Rectal smooth muscle tissue (tissue), 1 donor: ENCODE data around the gene CIROP.
A peak's percentile ranks its signal among the peaks of the same experiment; 100 is the strongest.

Source experiments
- H3K27ac ChIP-seq: one replicate; pipeline ENCODE4 v1.7.0; 2013; ENCODE audit warnings: low read depth, low read length, inconsistent platforms
- H3K27me3 ChIP-seq: one replicate; pipeline ENCODE4 v1.7.0; 2013; ENCODE audit warnings: low read length; ENCODE audit not compliant: control insufficient read depth, insufficient read depth
- H3K36me3 ChIP-seq: one replicate; pipeline ENCODE4 v1.7.0; 2013; ENCODE audit warnings: low read length; ENCODE audit not compliant: control insufficient read depth, insufficient read depth
- H3K4me1 ChIP-seq: one replicate; pipeline ENCODE4 v1.7.0; 2013; ENCODE audit warnings: low read length; ENCODE audit not compliant: control insufficient read depth, insufficient read depth
- H3K4me3 ChIP-seq: one replicate; pipeline ENCODE4 v1.7.0; 2013; ENCODE audit warnings: low read length
- H3K9ac ChIP-seq: one replicate; pipeline ENCODE4 v1.7.0; 2013; ENCODE audit warnings: low read length

The CIROP gene

DNA sequence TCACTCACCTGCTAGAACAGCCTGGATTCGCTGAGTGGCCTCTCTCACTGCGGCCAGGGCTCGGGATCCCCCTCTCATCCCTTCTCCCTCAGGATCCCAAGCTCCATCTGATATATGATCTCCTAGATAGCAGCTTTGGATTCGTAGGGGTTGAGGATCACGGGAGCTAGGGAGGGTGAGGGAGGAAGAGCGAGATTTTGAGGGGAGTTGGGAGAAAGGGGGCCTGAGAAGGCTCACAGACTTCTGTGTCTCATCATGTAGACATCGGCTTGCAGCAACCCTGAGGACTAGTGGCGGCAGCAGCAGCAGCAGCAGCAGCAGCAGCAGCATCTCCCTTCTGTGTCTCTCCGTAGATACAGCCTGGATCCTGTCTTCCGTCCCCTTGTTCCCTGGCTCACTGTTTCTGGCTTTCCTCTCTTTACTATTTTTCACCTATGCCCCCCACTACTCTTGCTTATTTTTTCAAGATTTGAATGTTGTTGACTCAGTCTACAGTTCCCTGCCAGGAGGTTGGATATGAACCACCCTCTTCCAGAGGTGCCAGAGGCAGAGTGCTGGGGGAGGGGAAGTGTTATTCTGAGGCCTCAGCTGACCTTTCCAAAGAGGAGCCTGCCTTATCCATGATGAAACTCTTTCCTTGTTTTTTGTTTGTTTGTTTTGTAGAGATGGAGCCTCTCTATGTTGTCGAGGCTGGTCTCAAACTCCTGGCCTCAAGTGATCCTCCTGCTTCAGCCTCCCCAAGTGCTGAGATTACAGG lies at the start of gene CIROP:
Gene CIROP (minus strand): TSS at position 399 of the 757 bp plus-strand sequence. CDS start 69 bp downstream, at position 330.
- Histone ChIP-seq H3K27me3 (no peaks in the 10 kb centered on the region), H3K9ac (no peak within 1 kb of the TSS), H3K36me3 (no peaks in the 10 kb centered on the region), H3K4me1 (no peaks in the 10 kb centered on the region), H3K4me3 (no peak within 1 kb of the TSS), H3K27ac (no peak within 1 kb of the TSS)

DNA sequence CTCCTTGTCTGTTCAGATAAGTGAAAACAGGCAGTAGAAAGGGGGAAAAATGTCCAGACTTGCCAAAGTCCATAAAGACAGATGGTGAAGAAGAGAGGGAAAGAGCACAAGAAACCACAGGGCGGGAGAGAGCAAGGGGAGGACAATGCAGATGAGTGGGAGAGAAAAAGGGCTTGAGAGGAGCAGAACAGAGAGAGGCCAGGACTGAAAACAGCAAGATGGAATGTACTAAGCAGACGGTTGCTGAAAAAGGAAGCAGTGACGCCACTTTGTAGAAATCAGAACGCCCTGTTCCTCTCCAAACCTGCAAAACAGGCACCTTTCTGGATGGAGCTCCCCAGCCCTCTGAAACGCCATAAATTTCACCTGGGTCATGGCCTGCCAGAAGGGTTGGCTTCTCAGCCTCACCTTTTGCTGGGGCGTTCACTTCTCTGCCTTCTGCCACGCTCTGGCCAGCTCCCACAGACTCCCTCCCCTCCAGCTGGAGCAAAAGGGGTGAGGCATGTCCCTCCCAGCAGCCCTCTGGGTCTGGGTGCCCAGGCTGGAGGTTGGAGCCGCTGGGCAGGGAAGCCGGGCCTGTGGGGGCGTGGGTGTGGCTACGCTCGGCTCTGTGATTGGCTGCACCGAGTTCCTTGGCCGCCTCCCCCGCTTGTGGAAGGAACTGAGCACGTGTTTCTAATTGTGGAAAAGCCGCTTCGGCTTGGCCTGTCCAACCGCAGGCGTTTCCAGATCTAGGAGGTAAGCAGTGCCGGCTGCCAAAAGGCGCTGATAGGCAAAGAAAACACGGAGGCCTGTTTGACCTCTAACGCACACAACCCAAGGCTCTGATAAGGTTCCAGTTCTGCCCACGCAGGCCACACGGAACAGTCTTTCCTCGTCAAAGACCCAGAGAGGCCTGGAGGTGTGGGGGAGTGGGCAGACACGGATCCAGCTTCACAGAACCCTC lies 49.3 kb upstream of the CIROP start:
- Histone ChIP-seq H3K4me3 (peak overlapping the region; percentile 47), H3K9ac (peak overlapping the region; percentile 16), H3K27ac (peak overlapping the region; percentile 93), H3K4me1 (peaks cover 23% of the 10 kb centered on the region), H3K36me3 (no peaks in the 10 kb centered on the region), H3K27me3 (no peaks in the 10 kb centered on the region)

GRCh38 chr14:23151342-23151741 lies 46.6 kb upstream of the CIROP start:
- H3K9ac ChIP-seq, result no peak overlapping the region
- no peaks in the 10 kb centered on the region for H3K36me3 ChIP-seq
- H3K4me1 ChIP-seq, result peaks cover 23% of the 10 kb centered on the region
- no peaks in the 10 kb centered on the region for H3K27me3 ChIP-seq
- H3K27ac ChIP-seq, result no peak overlapping the region
- H3K4me3 ChIP-seq, result no peak overlapping the region

- Histone ChIP-seq H3K4me1 (peaks cover 13% of the 10 kb centered on the region), H3K4me3 (no peak overlapping the region), H3K36me3 (no peaks in the 10 kb centered on the region), H3K27me3 (no peaks in the 10 kb centered on the region), H3K9ac (no peak overlapping the region), H3K27ac (no peak overlapping the region)
Measured at GRCh38 chr14:23149745-23150144, 45.0 kb upstream of the CIROP start.

DNA sequence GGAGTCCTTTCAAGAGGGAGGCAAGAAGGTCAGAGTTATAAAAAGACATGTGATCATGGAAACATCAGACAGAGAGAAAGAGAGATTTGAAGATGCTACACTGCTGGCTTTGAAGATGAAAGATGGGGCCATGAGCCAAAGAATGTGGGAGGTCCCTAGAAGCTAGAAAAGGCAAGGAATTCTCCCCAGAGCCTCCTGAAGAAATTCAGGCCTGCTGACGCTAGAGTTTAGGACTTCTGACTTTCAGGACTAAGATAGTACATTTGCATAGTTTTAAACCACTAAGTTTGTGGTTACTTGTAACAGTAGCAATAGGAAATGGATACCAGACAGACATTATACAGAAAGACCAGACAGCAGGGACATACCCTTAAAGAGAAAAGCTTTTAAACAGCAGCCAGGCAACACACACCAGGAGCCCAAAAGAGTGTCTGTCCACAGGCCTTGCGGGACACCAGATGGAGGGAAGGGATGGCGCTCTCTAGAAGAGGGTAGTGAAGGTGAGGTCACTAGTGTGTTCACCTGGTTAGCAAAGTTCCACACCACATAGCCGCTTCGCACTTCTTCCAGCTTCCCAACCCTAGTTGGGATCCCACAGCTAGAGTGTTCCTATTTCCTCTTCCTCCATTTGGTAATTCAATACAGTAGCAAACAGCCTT lies 43.9 kb upstream of the CIROP start:
- no peaks in the 10 kb centered on the region for H3K36me3 ChIP-seq
- peak overlapping the region; percentile 34 for H3K27ac ChIP-seq
- H3K9ac ChIP-seq, result no peak overlapping the region
- no peaks in the 10 kb centered on the region for H3K27me3 ChIP-seq
- H3K4me1 ChIP-seq, result peaks cover 5% of the 10 kb centered on the region
- H3K4me3 ChIP-seq, result no peak overlapping the region

DNA sequence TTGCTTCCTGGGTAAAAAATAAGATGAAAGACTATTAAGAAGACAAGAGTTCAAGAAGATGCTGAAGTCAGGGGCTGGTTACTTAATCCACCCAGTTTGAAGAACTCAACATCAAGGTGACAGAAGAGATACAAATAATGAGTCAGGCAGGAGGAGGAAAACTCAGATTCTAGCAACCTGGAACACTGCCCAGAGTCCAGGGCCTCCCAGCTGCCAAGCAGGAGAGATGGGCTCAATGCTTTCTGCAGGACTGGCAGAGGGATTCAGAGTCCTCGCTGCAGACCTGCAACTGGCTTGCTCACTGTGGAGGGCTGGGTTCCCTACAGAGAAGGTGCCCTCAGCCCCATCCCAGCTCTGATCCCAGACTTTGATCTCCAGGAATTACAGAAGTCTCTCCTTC lies 42.9 kb upstream of the CIROP start:
- Histone ChIP-seq H3K9ac (no peak overlapping the region), H3K4me1 (peaks cover 2% of the 10 kb centered on the region), H3K27ac (peak overlapping the region; percentile 2), H3K27me3 (no peaks in the 10 kb centered on the region), H3K36me3 (no peaks in the 10 kb centered on the region), H3K4me3 (no peak overlapping the region)

- no peak overlapping the region for H3K4me3 ChIP-seq
- H3K27ac ChIP-seq, result no peak overlapping the region
- no peaks in the 10 kb centered on the region for H3K27me3 ChIP-seq
- H3K9ac ChIP-seq, result no peak overlapping the region
- H3K36me3 ChIP-seq, result no peaks in the 10 kb centered on the region
- H3K4me1 ChIP-seq, result peaks cover 7% of the 10 kb centered on the region
Measured at GRCh38 chr14:23146980-23147379, 42.2 kb upstream of the CIROP start.

DNA sequence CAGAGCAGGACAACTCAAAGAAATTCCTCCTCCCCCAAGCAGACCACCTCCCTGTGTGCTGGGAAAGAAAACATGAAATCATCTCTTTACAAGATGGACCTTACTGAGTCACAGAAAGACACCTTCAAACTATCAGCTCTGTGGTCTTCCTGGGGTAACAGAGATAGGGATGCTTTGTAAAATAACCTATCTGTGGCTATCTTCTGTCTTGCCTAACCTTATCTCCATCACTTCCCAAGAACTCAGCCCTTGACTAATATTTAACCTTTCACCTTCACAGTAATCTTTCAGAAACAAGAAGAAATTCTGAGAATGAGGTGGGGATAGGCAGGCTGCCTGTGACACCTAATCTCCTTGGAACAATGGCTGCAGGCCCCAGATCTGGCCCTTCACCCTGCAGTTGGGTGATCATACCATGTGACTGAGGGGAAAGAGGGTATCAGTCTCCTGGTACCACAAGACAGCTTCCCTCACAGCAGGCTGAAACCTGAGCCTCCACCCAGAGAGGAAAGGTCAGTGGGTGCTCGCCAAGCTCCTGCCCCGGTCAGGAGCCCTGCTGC lies 41.6 kb upstream of the CIROP start:
- Histone ChIP-seq H3K36me3 (no peaks in the 10 kb centered on the region), H3K9ac (no peak overlapping the region), H3K4me1 (peaks cover 11% of the 10 kb centered on the region), H3K27ac (no peak overlapping the region), H3K27me3 (no peaks in the 10 kb centered on the region), H3K4me3 (no peak overlapping the region)

GRCh38 chr14:23145794-23146350 lies 41.1 kb upstream of the CIROP start:
- no peak overlapping the region for H3K9ac ChIP-seq
- no peaks in the 10 kb centered on the region for H3K27me3 ChIP-seq
- no peak overlapping the region for H3K27ac ChIP-seq
- no peak overlapping the region for H3K4me3 ChIP-seq
- peaks cover 11% of the 10 kb centered on the region for H3K4me1 ChIP-seq
- no peaks in the 10 kb centered on the region for H3K36me3 ChIP-seq

GRCh38 chr14:23143911-23144310 lies 39.1 kb upstream of the CIROP start:
- no peak overlapping the region for H3K4me3 ChIP-seq
- peaks cover 19% of the 10 kb centered on the region for H3K4me1 ChIP-seq
- no peaks in the 10 kb centered on the region for H3K27me3 ChIP-seq
- no peak overlapping the region for H3K9ac ChIP-seq
- no peaks in the 10 kb centered on the region for H3K36me3 ChIP-seq
- no peak overlapping the region for H3K27ac ChIP-seq

DNA sequence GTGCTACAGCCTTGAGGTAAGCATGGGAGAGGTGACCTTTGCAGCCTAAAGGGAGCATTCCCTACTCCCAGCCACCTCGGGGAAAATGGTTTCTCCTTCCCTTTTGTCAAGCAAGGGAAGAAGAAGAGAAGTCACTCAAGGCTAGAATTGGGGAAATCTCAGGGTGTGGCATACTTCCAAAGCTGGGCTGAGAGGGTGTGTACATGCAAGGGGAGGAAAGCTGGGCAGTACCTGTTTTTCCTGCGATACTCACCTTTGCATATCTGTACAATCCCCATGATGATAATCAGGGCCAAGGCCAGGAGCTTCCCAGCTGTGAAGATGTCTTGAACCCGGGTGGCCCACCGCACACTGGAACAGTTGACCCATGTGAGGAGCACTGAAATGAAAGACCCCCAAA lies 38.0 kb upstream of the CIROP start:
- no peaks in the 10 kb centered on the region for H3K27me3 ChIP-seq
- no peaks in the 10 kb centered on the region for H3K36me3 ChIP-seq
- H3K4me1 ChIP-seq, result peaks cover 19% of the 10 kb centered on the region
- no peak overlapping the region for H3K27ac ChIP-seq
- H3K4me3 ChIP-seq, result no peak overlapping the region
- H3K9ac ChIP-seq, result no peak overlapping the region
